VCaP (cell line): ENCODE measurements around the gene PDLIM1.

Source experiments
- H3K27ac ChIP-seq: fragments of 450-650 bp; 2 replicates; pipeline ENCODE4 v1.5.1; 2017
- TF ChIP-seq, protein P1 (sequence below): fragments of 450-650 bp; conservative IDR thresholded peaks from 2 replicates; pipeline ENCODE4 v1.5.1; 2017; ENCODE audit warnings: mild to moderate bottlenecking, moderate library complexity

PDLIM1 gene

DNA sequence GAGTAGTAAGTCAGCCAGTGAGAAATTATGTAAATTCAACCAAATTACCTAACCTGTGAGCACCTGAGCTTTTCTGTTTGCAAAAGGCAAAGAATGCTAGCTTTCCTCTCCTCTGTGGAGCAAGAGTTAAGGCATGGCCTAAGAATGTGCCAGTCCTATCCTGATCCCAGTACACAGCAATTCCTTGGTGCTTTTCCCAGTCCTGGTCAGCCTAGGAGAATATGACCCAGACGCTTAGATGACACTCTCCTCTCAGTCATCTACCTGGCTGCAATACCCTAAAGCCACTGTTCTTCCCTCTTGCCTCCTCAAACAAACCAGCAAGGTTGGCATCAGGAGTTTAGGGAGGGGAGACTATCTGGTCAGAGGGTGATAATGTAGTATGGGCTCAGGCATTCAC, 4.1 kb downstream of the PDLIM1 start:
- H3K27ac ChIP-seq: no peak overlapping the region

DNA sequence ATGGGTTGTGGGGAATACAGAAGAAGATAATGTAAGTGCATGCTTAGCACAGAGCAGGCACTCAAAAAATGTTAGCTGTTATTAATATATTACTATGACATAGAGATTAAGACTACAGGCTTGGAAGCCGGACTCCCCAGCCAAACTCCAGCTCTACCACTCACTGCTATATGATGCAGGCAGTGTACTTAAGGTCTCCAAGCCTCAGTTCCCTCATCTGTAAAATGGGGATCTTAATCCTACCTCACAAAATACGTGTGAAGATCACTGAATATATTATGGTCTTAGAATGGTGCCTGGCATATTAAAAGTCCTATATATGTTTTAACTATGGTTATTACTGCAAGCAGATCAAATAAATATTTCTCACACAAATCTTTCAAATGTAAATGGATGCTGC, 5.2 kb downstream of the PDLIM1 start:
- TF ChIP-seq, protein P1, sequence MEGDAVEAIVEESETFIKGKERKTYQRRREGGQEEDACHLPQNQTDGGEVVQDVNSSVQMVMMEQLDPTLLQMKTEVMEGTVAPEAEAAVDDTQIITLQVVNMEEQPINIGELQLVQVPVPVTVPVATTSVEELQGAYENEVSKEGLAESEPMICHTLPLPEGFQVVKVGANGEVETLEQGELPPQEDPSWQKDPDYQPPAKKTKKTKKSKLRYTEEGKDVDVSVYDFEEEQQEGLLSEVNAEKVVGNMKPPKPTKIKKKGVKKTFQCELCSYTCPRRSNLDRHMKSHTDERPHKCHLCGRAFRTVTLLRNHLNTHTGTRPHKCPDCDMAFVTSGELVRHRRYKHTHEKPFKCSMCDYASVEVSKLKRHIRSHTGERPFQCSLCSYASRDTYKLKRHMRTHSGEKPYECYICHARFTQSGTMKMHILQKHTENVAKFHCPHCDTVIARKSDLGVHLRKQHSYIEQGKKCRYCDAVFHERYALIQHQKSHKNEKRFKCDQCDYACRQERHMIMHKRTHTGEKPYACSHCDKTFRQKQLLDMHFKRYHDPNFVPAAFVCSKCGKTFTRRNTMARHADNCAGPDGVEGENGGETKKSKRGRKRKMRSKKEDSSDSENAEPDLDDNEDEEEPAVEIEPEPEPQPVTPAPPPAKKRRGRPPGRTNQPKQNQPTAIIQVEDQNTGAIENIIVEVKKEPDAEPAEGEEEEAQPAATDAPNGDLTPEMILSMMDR: no peak

More for the DNA sequence above, 4.1 kb downstream of the PDLIM1 start:
- TF ChIP-seq, protein P1: no peak

DNA sequence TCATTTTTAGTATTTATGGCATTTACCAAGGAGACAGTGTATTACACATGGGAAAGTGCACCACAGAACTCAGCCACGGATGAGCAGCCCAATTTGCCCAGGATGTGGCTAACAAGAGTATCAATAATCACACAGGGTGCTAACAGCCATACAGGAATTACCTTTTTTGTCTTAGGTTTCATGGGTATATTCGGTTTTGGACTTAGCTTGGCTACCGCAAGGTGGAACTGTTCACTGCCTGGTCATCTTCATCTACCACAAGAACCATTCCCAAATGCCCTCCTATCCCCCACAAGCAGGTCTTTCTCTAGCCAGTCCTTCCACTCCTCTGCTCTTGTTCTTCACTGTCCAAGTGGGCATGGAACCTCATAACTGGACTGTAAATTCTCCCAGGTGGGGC, 6.0 kb downstream of the PDLIM1 start:
- H3K27ac ChIP-seq: no peak overlapping the region
- TF ChIP-seq, protein P1: no peak

More for the DNA sequence above, 5.2 kb downstream of the PDLIM1 start:
- no peak overlapping the region for H3K27ac ChIP-seq

DNA sequence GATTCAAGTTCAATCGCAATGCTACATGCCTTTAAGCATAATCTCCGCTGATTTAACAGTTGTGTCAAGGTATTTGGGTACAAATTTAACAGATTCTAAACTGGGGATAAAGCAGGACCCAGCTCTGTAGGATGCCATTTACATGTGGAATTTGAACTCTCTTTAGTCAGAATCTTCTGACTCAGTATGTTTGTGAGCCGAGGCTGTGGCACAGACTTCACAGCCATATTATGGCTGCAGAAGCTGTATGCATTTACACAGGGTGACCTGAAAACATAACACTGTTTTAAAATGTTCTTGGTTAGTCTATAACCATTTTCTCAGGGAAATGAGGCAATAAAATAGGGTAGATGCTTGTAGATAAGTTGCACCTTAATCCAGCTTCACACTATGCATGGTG, 8.7 kb downstream of the PDLIM1 start:
- TF ChIP-seq, protein P1: no peak
- H3K27ac ChIP-seq: no peak overlapping the region

DNA sequence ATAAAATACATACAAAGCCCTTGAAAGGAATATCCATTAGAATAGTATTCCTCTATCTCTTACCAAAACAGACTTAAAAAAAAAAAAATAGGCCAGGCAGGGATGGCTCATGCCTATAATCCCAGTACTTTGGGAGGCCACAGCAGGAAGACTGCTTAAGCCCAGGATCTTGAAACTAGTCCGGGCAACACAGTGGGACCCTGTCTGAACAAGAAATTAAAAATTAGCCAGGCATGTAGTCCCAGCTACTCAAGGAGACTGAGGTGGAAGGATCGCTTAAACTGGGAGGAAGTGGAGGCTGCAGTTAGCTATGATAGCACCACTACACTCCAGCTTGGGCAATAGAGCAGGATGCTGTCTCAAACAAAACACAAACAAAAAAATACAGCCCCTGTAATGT, 9.6 kb downstream of the PDLIM1 start:
- TF ChIP-seq, protein P1: no peak
- no peak overlapping the region for H3K27ac ChIP-seq

DNA sequence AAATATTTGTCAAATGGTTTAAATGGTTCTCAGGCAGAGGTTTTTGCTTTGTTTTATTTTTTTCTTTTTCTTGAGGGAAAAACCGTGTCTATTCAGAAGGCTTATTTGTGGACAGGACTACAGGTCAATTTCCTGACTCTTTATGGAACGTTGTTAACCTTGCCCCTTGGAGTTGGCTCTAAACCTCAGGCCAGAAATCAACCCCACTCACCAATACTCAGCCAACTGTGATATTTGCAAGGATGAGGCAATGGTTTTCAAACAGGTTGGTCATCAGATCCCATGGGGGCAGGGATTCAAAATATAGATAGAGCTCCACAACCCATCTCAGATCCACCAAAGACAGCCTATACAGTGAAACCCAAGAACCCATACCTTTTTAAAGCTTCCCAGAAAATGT, 10.2 kb downstream of the PDLIM1 start:
- H3K27ac ChIP-seq: no peak overlapping the region
- TF ChIP-seq, protein P1: no peak

DNA sequence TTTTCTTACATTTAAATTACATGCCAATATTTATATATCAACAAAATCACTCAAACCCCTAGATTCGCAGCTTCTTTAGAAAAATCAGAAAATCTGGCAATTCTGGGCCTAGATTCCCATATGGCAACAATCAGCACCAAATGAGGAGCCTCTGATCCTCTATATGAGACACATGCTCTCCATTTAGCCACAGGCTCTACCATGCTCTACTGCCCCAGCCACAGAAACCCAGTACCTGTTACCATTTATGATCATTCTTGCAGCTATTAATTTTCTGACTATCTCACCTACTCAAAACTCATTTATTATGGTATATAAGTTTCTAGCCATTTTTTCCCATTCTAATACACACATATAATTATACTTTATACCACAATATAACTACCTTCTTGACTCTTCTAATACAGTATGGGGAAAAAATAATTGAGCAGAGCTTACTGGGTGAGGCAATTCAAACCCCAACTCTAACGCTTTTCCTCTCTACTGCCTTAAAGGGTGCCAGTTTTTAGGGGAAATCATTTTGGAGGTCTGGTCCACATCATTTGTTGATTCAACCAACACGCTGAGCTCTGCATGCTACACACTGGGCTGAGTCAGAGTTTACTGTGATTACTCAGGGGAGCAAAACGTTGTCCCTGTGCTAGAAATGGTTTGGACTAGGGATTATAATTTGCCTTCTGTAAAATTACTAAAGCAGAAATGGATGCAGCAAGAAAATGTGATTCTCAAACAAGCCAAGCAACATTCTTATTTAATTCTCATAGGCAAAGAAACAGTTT, 11.6 kb downstream of the PDLIM1 start:
- TF ChIP-seq, protein P1: no peak
- H3K27ac ChIP-seq: no peak overlapping the region
